EL (cell line): ENCODE measurements around the gene RAC3.

Source experiments
- DNase-seq: peaks from one replicate; pipeline ENCODE4 v3.0.0-alpha.2; 2016

RAC3 gene

GRCh38 chr17:82078433-82078832, 47.0 kb downstream of the RAC3 start:
- DNase-seq, result no peak

- no peak for DNase-seq
Observed at GRCh38 chr17:82079001-82079677, 47.7 kb downstream of the RAC3 start.

GRCh38 chr17:82080048-82080788, 48.7 kb downstream of the RAC3 start:
- no peak for DNase-seq

- no peak for DNase-seq
Observed at GRCh38 chr17:82080789-82081464, 49.4 kb downstream of the RAC3 start.

GRCh38 chr17:82081546-82081945, 50.1 kb downstream of the RAC3 start:
- no peak for DNase-seq

GRCh38 chr17:82081966-82082365, 50.5 kb downstream of the RAC3 start:
- no peak for DNase-seq

- no peak for DNase-seq
Observed at GRCh38 chr17:82082456-82082855, 51.0 kb downstream of the RAC3 start.

GRCh38 chr17:82083009-82083408, 51.5 kb downstream of the RAC3 start:
- DNase-seq, result no peak
